GM12878 (cell line): ENCODE measurements around the gene SP110. TPM values are rescaled to one million over a fixed set of nuclear protein-coding genes. Genes with fewer than 3 reads are reported as not detected.
A peak's percentile ranks its signal among the peaks of the same experiment; 100 is the strongest.

Experiments
- ATAC-seq: fragments of 200-7000 bp; cut with Tn5 transposase; 3 replicates; pipeline ENCODE4 v1.9.1; 2020; ENCODE audit warnings: mild to moderate bottlenecking, moderate library complexity
- BruUV-seq: library from RNA; stranded (reverse); fragments of 400-500 nt; replicated peaks from 2 replicates; lab custom pipeline; 2021; lab: Mats Ljungman, UMichigan
- CTCF ChIA-PET: fragments of 300-600 bp; sonication (Branson Sonifier 250); formaldehyde crosslinking; extraction: SDS; loops from one replicate; lab custom pipeline; 2021; ENCODE audit warnings: inconsistent platforms; lab: Yijun Ruan, JAX
- POLR2A ChIA-PET: fragments of 350-600 bp; formaldehyde crosslinking; extraction: SDS; loops from one replicate; lab custom pipeline; 2021; ENCODE audit warnings: inconsistent platforms; lab: Charles Lee
- RAD21 ChIA-PET: fragments of 300-600 bp; sonication (Branson Sonifier 250); formaldehyde crosslinking; loops from one replicate; lab custom pipeline; 2023; ENCODE audit warnings: antibody characterized with exemption; ENCODE audit not compliant: unreplicated experiment; lab: Charles Lee
- SMC1A ChIA-PET: fragments of 300-600 bp; sonication (Branson Sonifier 250); formaldehyde crosslinking; loops from one replicate; lab custom pipeline; 2023; ENCODE audit not compliant: unreplicated experiment, uncharacterized antibody; lab: Charles Lee
- DNase-seq: peaks from one replicate; pipeline ENCODE4 v3.0.0-alpha.2; 2011; ENCODE audit warnings: low read depth, low spot score
- FAIRE-seq: peaks from 3 replicates; lab custom pipeline; 2011; peaks lifted over from hg19 to GRCh38; lab: Jason Lieb, UNC
- H2AFZ ChIP-seq: 2 replicates; pipeline ENCODE4 v1.6.0; 2011; ENCODE audit warnings: low read depth, low read length, control low read depth; ENCODE audit not compliant: control insufficient read depth
- H3K27ac ChIP-seq: 2 replicates; pipeline ENCODE4 v1.5.1; 2011; ENCODE audit warnings: control low read depth; ENCODE audit not compliant: control insufficient read depth, insufficient read depth
- H3K27me3 ChIP-seq, 2 experiments: replicated peaks in 1 of 2; 2 replicates each; pipeline versions ENCODE4 v1.6.0 to v1.6.1; 2011; ENCODE audit warnings: low read length in 1 of 2; ENCODE audit not compliant: control insufficient read depth in 2 of 2, insufficient read depth in 2 of 2
- H3K36me3 ChIP-seq, 2 experiments: 2 replicates each; pipeline ENCODE4 v1.5.1; 2011; ENCODE audit warnings: low read length in 1 of 2; ENCODE audit not compliant: control insufficient read depth in 2 of 2, insufficient read depth in 2 of 2
- H3K4me1 ChIP-seq: 2 replicates; pipeline ENCODE4 v1.6.1; 2011; ENCODE audit warnings: mild to moderate bottlenecking, low read length, moderate library complexity, mixed read lengths; ENCODE audit not compliant: control insufficient read depth, insufficient read depth
- H3K4me2 ChIP-seq: 2 replicates; pipeline ENCODE4 v1.6.0; 2011; ENCODE audit warnings: control low read depth; ENCODE audit not compliant: control insufficient read depth, insufficient read depth
- H3K4me3 ChIP-seq: fragments of 200-600 bp; sonication (generic); 2 replicates; pipeline ENCODE4 v1.5.1; 2016
- H3K79me2 ChIP-seq: 2 replicates; pipeline ENCODE4 v1.6.0; 2011; ENCODE audit warnings: low read length; ENCODE audit not compliant: control insufficient read depth, insufficient read depth
- H3K9ac ChIP-seq: 2 replicates; pipeline ENCODE4 v1.8.0; 2011; ENCODE audit warnings: low read length, control low read depth, mixed read lengths; ENCODE audit not compliant: control insufficient read depth, insufficient read depth
- H3K9me3 ChIP-seq: replicated peaks from 3 replicates; pipeline ENCODE4 v1.5.1; 2011; ENCODE audit warnings: mild to moderate bottlenecking, low read length; ENCODE audit not compliant: control insufficient read depth, insufficient read depth
- H4K20me1 ChIP-seq: 2 replicates; pipeline ENCODE4 v1.6.0; 2011; ENCODE audit not compliant: control insufficient read depth, insufficient read depth
- ATF7 ChIP-seq: fragments of 450-650 bp; IDR thresholded peaks from 2 replicates; pipeline ENCODE4 v1.6.1; 2016; ENCODE audit warnings: low read depth, mild to moderate bottlenecking
- BHLHE40 ChIP-seq, 2 experiments: fragments of 450-650 bp in 1 of 2; IDR thresholded peaks; 2 replicates each; pipeline ENCODE4 v1.6.1; 2011 to 2017; ENCODE audit warnings: low read depth in 2 of 2, borderline replicate concordance in 1 of 2, improper control_type of control experiment in 1 of 2, low read length in 1 of 2, mild to moderate bottlenecking in 1 of 2
- FOXM1 ChIP-seq: IDR thresholded peaks from 2 replicates; pipeline ENCODE4 v1.6.1; 2012; ENCODE audit warnings: low read depth, mild to moderate bottlenecking, inconsistent platforms, low read length, moderate library complexity
- MTA2 ChIP-seq: fragments of 450-650 bp; IDR thresholded peaks from 2 replicates; pipeline ENCODE4 v1.6.1; 2016; ENCODE audit warnings: low read depth, mild to moderate bottlenecking, moderate library complexity
- MYC ChIP-seq: IDR thresholded peaks from 2 replicates; pipeline ENCODE4 v1.6.1; 2011; ENCODE audit warnings: mild to moderate bottlenecking, low read length, moderate library complexity, inconsistent platforms; ENCODE audit not compliant: insufficient read depth, insufficient replicate concordance, insufficient read length, severe bottlenecking
- NBN ChIP-seq: fragments of 450-650 bp; IDR thresholded peaks from 2 replicates; pipeline ENCODE4 v1.6.1; 2016
- RAD21 ChIP-seq: IDR thresholded peaks from 2 replicates; pipeline ENCODE4 v1.6.1; 2011; ENCODE audit warnings: mild to moderate bottlenecking, low read depth, low read length, moderate library complexity; ENCODE audit not compliant: insufficient read depth
- RAD51 ChIP-seq: fragments of 450-650 bp; IDR thresholded peaks from 2 replicates; pipeline ENCODE4 v1.6.1; 2016; ENCODE audit warnings: moderate library complexity, mild to moderate bottlenecking, inconsistent platforms
- RUNX3 ChIP-seq: IDR thresholded peaks from 2 replicates; pipeline ENCODE4 v1.6.1; 2012; ENCODE audit warnings: low read length, inconsistent platforms
- SMAD5 ChIP-seq: IDR thresholded peaks from 2 replicates; pipeline ENCODE4 v1.6.1; 2016; ENCODE audit warnings: antibody characterized with exemption, low read depth
- SP1 ChIP-seq: IDR thresholded peaks from one replicate; pipeline ENCODE4 v1.6.1; 2011; ENCODE audit warnings: low read depth, low read length
- STAT1 ChIP-seq: fragments of 450-650 bp; conservative IDR thresholded peaks from 2 replicates; pipeline ENCODE4 v1.6.1; 2014; ENCODE audit warnings: antibody characterized with exemption, mild to moderate bottlenecking
- ZNF217 ChIP-seq: fragments of 450-650 bp; IDR thresholded peaks from 2 replicates; pipeline ENCODE4 v1.6.1; 2017; ENCODE audit warnings: antibody characterized with exemption, mild to moderate bottlenecking
- WGBS: methylation state at CpG from one replicate; pipeline ENCODE4 v1.1.6; 2016; ENCODE audit warnings: low lambda C conversion rate; ENCODE audit not compliant: insufficient replicate concordance, insufficient coverage; ENCODE audit errors: missing lambda C conversion rate; 5-methylcytosine and 5-hydroxymethylcytosine counted together
- in situ Hi-C: fragments of 300-500 bp; cut with MboI; formaldehyde crosslinking; loops from 9 replicates; pipeline ENCODE4 v1.14.3; 2018; ENCODE audit warnings: mixed read lengths
- intact Hi-C: fragments of 100-400 bp; cut with micrococcal nuclease; formaldehyde crosslinking; loops from one replicate; pipeline ENCODE4 v1.14.2; 2022; ENCODE audit not compliant: unreplicated experiment
- polyA plus RNA-seq, 11 experiments: library from polyadenylated mRNA; depleted of rRNA in 4 of 11; unstranded in 6 of 11; stranded (reverse) in 5 of 11; fragments of >200 nt; fragmentation: Nextera tagmentation in 4 of 11; fragmentation: Illumina TruSeq in 1 of 11; extraction: Ambion mirVana in 4 of 11; extraction: Trizol in 1 of 11; gene quantifications; 1 replicate in 1 of 11; 2 replicates in 10 of 11; pipeline versions ENCODE4 v1.2.1 to v1.2.3, GENCODE V29; 2011 to 2016; ENCODE audit warnings: inconsistent platforms in 2 of 11, missing spikeins in 2 of 11, low read depth in 1 of 11
- total RNA-seq, 4 experiments: library from RNA; depleted of rRNA in 3 of 4; stranded (reverse); fragments of >200 nt in 3 of 4; fragmentation: Illumina TruSeq in 1 of 4; extraction: Trizol in 1 of 4; gene quantifications; 2 replicates each; pipeline versions ENCODE4 v1.2.1 to v1.2.3, GENCODE V29; 2013 to 2021
- TF ChIP-seq, protein P1 (sequence below): fragments of 450-650 bp; IDR thresholded peaks from 2 replicates; pipeline ENCODE4 v1.6.1; 2017; ENCODE audit warnings: mild to moderate bottlenecking, moderate library complexity
- TF ChIP-seq, protein P2 (sequence below): fragments of 450-650 bp; IDR thresholded peaks from 2 replicates; pipeline ENCODE4 v1.6.1; 2014; ENCODE audit warnings: mild to moderate bottlenecking
- TF ChIP-seq, protein P3 (sequence below): fragments of 450-650 bp; IDR thresholded peaks from 2 replicates; pipeline ENCODE4 v1.6.1; 2016; ENCODE audit warnings: mild to moderate bottlenecking, moderate library complexity, borderline replicate concordance

SP110 gene
- total and polyA plus RNA-seq, 10 of the 15 experiments (the other 5 are each of a cell fraction or from before 2014, with no cell fraction given) = 81.2 to 149 (median 100) TPM

DNA sequence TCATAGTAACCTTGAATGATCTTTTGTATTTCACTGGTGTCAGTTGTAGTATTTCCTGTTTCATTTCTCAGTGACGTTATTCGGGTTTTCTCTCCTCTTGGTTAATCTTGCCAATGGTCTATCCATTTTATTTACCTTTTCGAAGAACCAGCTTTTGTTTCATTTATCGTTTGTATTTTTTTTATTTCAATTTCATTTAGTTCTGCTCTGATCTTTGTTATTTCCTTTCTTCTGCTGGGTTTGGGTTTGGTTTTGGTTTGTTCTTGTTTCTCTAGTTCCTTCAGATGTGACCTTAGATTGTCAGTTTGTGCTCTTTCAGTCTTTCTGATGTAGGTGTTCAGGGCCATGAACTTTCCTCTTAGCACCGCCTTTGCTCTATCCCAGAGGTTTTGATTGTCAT lies 42.5 kb upstream of the SP110 start:
- no peak for FAIRE-seq
- peaks cover 2% of the 10 kb centered on the region; the same call in 1 of the 3 replicates for H3K9me3 ChIP-seq
- DNase-seq = no peak
- no peak overlapping the region for H3K4me3 ChIP-seq
- in situ Hi-C loops (no loop called here), intact Hi-C loops (no loop called here)
- no peak for ATAC-seq
- H2AFZ ChIP-seq = no peak overlapping the region
- H3K4me1 ChIP-seq = peaks cover 21% of the 10 kb centered on the region
- no peak overlapping the region for H3K27ac ChIP-seq
- H3K9ac ChIP-seq = no peak overlapping the region
- H3K36me3 ChIP-seq = peaks cover 0 to 4% of the 10 kb centered on the region in 2 experiments; a peak in 3 of 4 replicates
- H3K4me2 ChIP-seq = no peak overlapping the region
- no peaks in the 10 kb centered on the region for H3K27me3 ChIP-seq
- 23% methylated on average over 5 of the region's 5 CpGs for WGBS
- POLR2A ChIA-PET = no interaction called here
- no TSS peak for BruUV-seq
- SMC1A ChIA-PET = interaction anchor here (1.0 kb wide), 1 partner anchor 51 kb away, joined by 3 read pairs; no protein-coding TSS in a partner anchor
- CTCF ChIA-PET = no interaction called here
- no peaks in the 10 kb centered on the region; the same call in 1 of the 2 replicates for H3K79me2 ChIP-seq
- RAD21 ChIA-PET = no interaction called here
- H4K20me1 ChIP-seq = no peaks in the 10 kb centered on the region
- no peak for TF ChIP-seq SP1
- no peak for TF ChIP-seq STAT1
- no peak for TF ChIP-seq ZNF217
- TF ChIP-seq RAD51 = no peak
- no peak for TF ChIP-seq FOXM1
- peak; percentile 54 for TF ChIP-seq ATF7
- TF ChIP-seq RAD21 = no peak
- TF ChIP-seq SMAD5 = no peak
- TF ChIP-seq BHLHE40 (IDR thresholded peaks at IDR 0.05; ENCODE audit: borderline replicate concordance in 1 of 2, low read depth in 2 of 2, low read length in 1 of 2) = no peak
- TF ChIP-seq, protein P1, sequence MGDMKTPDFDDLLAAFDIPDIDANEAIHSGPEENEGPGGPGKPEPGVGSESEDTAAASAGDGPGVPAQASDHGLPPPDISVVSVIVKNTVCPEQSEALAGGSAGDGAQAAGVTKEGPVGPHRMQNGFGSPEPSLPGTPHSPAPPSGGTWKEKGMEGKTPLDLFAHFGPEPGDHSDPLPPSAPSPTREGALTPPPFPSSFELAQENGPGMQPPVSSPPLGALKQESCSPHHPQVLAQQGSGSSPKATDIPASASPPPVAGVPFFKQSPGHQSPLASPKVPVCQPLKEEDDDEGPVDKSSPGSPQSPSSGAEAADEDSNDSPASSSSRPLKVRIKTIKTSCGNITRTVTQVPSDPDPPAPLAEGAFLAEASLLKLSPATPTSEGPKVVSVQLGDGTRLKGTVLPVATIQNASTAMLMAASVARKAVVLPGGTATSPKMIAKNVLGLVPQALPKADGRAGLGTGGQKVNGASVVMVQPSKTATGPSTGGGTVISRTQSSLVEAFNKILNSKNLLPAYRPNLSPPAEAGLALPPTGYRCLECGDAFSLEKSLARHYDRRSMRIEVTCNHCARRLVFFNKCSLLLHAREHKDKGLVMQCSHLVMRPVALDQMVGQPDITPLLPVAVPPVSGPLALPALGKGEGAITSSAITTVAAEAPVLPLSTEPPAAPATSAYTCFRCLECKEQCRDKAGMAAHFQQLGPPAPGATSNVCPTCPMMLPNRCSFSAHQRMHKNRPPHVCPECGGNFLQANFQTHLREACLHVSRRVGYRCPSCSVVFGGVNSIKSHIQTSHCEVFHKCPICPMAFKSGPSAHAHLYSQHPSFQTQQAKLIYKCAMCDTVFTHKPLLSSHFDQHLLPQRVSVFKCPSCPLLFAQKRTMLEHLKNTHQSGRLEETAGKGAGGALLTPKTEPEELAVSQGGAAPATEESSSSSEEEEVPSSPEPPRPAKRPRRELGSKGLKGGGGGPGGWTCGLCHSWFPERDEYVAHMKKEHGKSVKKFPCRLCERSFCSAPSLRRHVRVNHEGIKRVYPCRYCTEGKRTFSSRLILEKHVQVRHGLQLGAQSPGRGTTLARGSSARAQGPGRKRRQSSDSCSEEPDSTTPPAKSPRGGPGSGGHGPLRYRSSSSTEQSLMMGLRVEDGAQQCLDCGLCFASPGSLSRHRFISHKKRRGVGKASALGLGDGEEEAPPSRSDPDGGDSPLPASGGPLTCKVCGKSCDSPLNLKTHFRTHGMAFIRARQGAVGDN = 0 out of 2 replicates have a peak, but pooled peaks have one; percentile 34
- TF ChIP-seq NBN = 0 out of 2 replicates have a peak, but pooled peaks have one; percentile 39
- TF ChIP-seq, protein P2, sequence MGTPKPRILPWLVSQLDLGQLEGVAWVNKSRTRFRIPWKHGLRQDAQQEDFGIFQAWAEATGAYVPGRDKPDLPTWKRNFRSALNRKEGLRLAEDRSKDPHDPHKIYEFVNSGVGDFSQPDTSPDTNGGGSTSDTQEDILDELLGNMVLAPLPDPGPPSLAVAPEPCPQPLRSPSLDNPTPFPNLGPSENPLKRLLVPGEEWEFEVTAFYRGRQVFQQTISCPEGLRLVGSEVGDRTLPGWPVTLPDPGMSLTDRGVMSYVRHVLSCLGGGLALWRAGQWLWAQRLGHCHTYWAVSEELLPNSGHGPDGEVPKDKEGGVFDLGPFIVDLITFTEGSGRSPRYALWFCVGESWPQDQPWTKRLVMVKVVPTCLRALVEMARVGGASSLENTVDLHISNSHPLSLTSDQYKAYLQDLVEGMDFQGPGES = no peak
- no peak for TF ChIP-seq MYC
- TF ChIP-seq, protein P3, sequence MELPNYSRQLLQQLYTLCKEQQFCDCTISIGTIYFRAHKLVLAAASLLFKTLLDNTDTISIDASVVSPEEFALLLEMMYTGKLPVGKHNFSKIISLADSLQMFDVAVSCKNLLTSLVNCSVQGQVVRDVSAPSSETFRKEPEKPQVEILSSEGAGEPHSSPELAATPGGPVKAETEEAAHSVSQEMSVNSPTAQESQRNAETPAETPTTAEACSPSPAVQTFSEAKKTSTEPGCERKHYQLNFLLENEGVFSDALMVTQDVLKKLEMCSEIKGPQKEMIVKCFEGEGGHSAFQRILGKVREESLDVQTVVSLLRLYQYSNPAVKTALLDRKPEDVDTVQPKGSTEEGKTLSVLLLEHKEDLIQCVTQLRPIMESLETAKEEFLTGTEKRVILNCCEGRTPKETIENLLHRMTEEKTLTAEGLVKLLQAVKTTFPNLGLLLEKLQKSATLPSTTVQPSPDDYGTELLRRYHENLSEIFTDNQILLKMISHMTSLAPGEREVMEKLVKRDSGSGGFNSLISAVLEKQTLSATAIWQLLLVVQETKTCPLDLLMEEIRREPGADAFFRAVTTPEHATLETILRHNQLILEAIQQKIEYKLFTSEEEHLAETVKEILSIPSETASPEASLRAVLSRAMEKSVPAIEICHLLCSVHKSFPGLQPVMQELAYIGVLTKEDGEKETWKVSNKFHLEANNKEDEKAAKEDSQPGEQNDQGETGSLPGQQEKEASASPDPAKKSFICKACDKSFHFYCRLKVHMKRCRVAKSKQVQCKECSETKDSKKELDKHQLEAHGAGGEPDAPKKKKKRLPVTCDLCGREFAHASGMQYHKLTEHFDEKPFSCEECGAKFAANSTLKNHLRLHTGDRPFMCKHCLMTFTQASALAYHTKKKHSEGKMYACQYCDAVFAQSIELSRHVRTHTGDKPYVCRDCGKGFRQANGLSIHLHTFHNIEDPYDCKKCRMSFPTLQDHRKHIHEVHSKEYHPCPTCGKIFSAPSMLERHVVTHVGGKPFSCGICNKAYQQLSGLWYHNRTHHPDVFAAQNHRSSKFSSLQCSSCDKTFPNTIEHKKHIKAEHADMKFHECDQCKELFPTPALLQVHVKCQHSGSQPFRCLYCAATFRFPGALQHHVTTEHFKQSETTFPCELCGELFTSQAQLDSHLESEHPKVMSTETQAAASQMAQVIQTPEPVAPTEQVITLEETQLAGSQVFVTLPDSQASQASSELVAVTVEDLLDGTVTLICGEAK = no peak
- peak; percentile 42; the same call in 1 of the 2 replicates for TF ChIP-seq MTA2
- TF ChIP-seq RUNX3 = peak; percentile 18; the same call in 1 of the 2 replicates
